K562 (cell line): Measurements from ENCODE around the gene CHN2. TPM values are rescaled to one million over a fixed set of nuclear protein-coding genes. Genes with fewer than 3 reads are reported as not detected.

ENCODE experiments used
- ATAC-seq: fragments of 200-7000 bp; cut with Tn5 transposase; 3 replicates; pipeline ENCODE4 v1.9.1; 2020; ENCODE audit warnings: moderate library complexity
- BruUV-seq: library from RNA; stranded (reverse); fragments of 400-500 nt; replicated peaks from 2 replicates; lab custom pipeline; 2021; lab: Mats Ljungman, UMichigan
- CTCF ChIA-PET: fragments of 300-600 bp; formaldehyde crosslinking; extraction: SDS; loops from one replicate; lab custom pipeline; 2021; ENCODE audit warnings: low intra/inter-chr PET ratio; lab: Yijun Ruan, JAX
- POLR2A ChIA-PET: fragments of 300-600, 350-650 bp; sonication (Branson Sonifier 250); formaldehyde crosslinking; extraction: SDS; loops from one replicate; lab custom pipeline; 2021; ENCODE audit warnings: antibody characterized with exemption, inconsistent platforms; lab: Yijun Ruan, JAX
- DNase-seq, 4 experiments: peaks; one replicate each; pipeline versions ENCODE4 v3.0.0 to v3.0.0-alpha.2; 2011 to 2018; ENCODE audit warnings: low spot score in 3 of 4, mixed read lengths in 3 of 4; ENCODE audit errors: extremely low read depth in 1 of 4
- FAIRE-seq: peaks from 2 replicates; lab custom pipeline; 2011; peaks lifted over from hg19 to GRCh38; lab: Jason Lieb, UNC
- H2AFZ ChIP-seq: 2 replicates; pipeline ENCODE4 v1.6.0; 2011; ENCODE audit warnings: low read depth, low read length, control low read depth, inconsistent platforms
- H3K27ac ChIP-seq: fragments of 200-600 bp; 3 replicates; pipeline ENCODE4 v1.8.0; 2011; ENCODE audit warnings: low read depth, mild to moderate bottlenecking, control low read depth, inconsistent platforms, low read length, moderate library complexity, mixed read lengths; ENCODE audit errors: extremely low read depth
- H3K27me3 ChIP-seq, 2 experiments: fragments of 300-600 bp in 1 of 2; 2 replicates in 1 of 2; 3 replicates in 1 of 2; pipeline versions ENCODE4 v1.6.0 to v1.8.0; 2011; ENCODE audit warnings: inconsistent platforms in 2 of 2, low read length in 2 of 2, mild to moderate bottlenecking in 1 of 2, mixed read lengths in 1 of 2, moderate library complexity in 1 of 2; ENCODE audit not compliant: control insufficient read depth in 2 of 2, insufficient read depth in 2 of 2
- H3K36me3 ChIP-seq: fragments of 300-600 bp; 3 replicates; pipeline ENCODE4 v1.8.0; 2011; ENCODE audit warnings: mild to moderate bottlenecking, low read length, inconsistent platforms; ENCODE audit not compliant: control insufficient read depth, insufficient read depth
- H3K4me1 ChIP-seq, 2 experiments: fragments of 200-600 bp in 1 of 2; replicated peaks in 1 of 2; 2 replicates in 1 of 2; 3 replicates in 1 of 2; pipeline versions ENCODE4 v1.5.1 to v1.8.0; 2011; ENCODE audit warnings: inconsistent platforms in 2 of 2, low read length in 2 of 2, mild to moderate bottlenecking in 1 of 2, mixed read lengths in 1 of 2, moderate library complexity in 1 of 2; ENCODE audit not compliant: control insufficient read depth in 2 of 2, insufficient read depth in 2 of 2
- H3K4me2 ChIP-seq: 2 replicates; pipeline ENCODE4 v1.6.1; 2011; ENCODE audit warnings: low read length, control low read depth, inconsistent platforms, mixed read lengths; ENCODE audit not compliant: insufficient read depth
- H3K4me3 ChIP-seq: fragments of 200-600 bp; sonication (generic), shearing (Covaris generic); 2 replicates; pipeline ENCODE4 v1.5.1; 2016; ENCODE audit warnings: control low read depth, inconsistent platforms
- H3K79me2 ChIP-seq: fragments of 200-600 bp; 3 replicates; pipeline ENCODE4 v1.8.0; 2011; ENCODE audit warnings: low read length, inconsistent platforms; ENCODE audit not compliant: control insufficient read depth, insufficient read depth
- H3K9ac ChIP-seq, 2 experiments: 2 replicates each; pipeline versions ENCODE4 v1.6.0 to v1.6.1; 2011; ENCODE audit warnings: low read depth in 2 of 2, low read length in 2 of 2, control low read depth in 1 of 2, inconsistent platforms in 1 of 2, mild to moderate bottlenecking in 1 of 2, mixed read lengths in 1 of 2; ENCODE audit not compliant: insufficient read depth in 1 of 2
- H3K9me1 ChIP-seq: one replicate; pipeline ENCODE4 v1.6.0; 2011; ENCODE audit warnings: inconsistent platforms, mild to moderate bottlenecking, low read length, moderate library complexity; ENCODE audit not compliant: control insufficient read depth, insufficient read depth
- H3K9me3 ChIP-seq: replicated peaks from 2 replicates; pipeline ENCODE4 v1.5.1; 2011; ENCODE audit warnings: low read depth, low read length, inconsistent platforms; ENCODE audit not compliant: control insufficient read depth, insufficient read depth
- H4K20me1 ChIP-seq: replicated peaks from 2 replicates; pipeline ENCODE4 v1.6.1; 2011; ENCODE audit warnings: low read length, inconsistent platforms, mixed read lengths; ENCODE audit not compliant: control insufficient read depth, insufficient read depth
- LARP7 ChIP-seq: fragments of 450-650 bp; IDR thresholded peaks from 2 replicates; pipeline ENCODE4 v1.6.1; 2016
- TARDBP ChIP-seq: fragments of 450-650 bp; IDR thresholded peaks from 2 replicates; pipeline ENCODE4 v1.6.1; 2016
- ZNF318 ChIP-seq, 2 experiments: fragments of 450-650 bp; IDR thresholded peaks; 2 replicates each; pipeline ENCODE4 v1.6.1; 2016; ENCODE audit warnings: mild to moderate bottlenecking in 2 of 2, borderline replicate concordance in 1 of 2, low read depth in 1 of 2, moderate library complexity in 1 of 2
- WGBS: fragments of 100-300 bp; shearing (Covaris generic); methylation state at CpG from one replicate; pipeline ENCODE4 v1.1.6; 2016; ENCODE audit warnings: low coverage, mixed read lengths; ENCODE audit not compliant: insufficient coverage; ENCODE audit errors: missing lambda C conversion rate; 5-methylcytosine and 5-hydroxymethylcytosine counted together
- in situ Hi-C: fragments of 300-500 bp; cut with MboI; formaldehyde crosslinking; loops from 4 replicates; pipeline ENCODE4 v1.15.0; 2018; ENCODE audit warnings: inconsistent platforms, mixed read lengths
- intact Hi-C: fragments of 100-400 bp; cut with micrococcal nuclease; formaldehyde crosslinking; loops from 2 replicates; pipeline ENCODE4 v1.14.2; 2022
- polyA plus RNA-seq, 8 experiments: library from polyadenylated mRNA; depleted of rRNA in 4 of 8; stranded (reverse) in 5 of 8; unstranded in 3 of 8; fragments of >200 nt; fragmentation: Nextera tagmentation in 2 of 8; fragmentation: Illumina TruSeq in 1 of 8; extraction: Ambion mirVana in 2 of 8; extraction: Trizol in 1 of 8; gene quantifications; 2 replicates each; pipeline versions ENCODE4 v1.2.1 to v1.2.3, GENCODE V29; 2011 to 2014; ENCODE audit warnings: inconsistent platforms in 1 of 8, missing spikeins in 1 of 8
- total RNA-seq, 7 experiments: library from RNA; depleted of rRNA in 6 of 7; stranded (reverse); fragments of >200 nt in 6 of 7; fragmentation: Illumina TruSeq in 2 of 7; extraction: Trizol in 2 of 7; gene quantifications; 2 replicates each; pipeline versions ENCODE4 v1.2.1 to v1.2.3, GENCODE V29; 2011 to 2021; ENCODE audit warnings: low replicate concordance in 1 of 7

Gene CHN2
- total and polyA plus RNA-seq, 9 of the 15 experiments (the other 6 are each of a cell fraction or from before 2014, with no cell fraction given) = 0.12 to 2.1 (median 0.31) TPM; not detected in 1

- Histone ChIP-seq H3K27ac (no peak overlapping the region), H2AFZ (no peak overlapping the region), H3K4me3 (no peak overlapping the region), H4K20me1 (no peaks in the 10 kb centered on the region), H3K9ac (no peak overlapping the region), H3K4me1 (no peaks in the 10 kb centered on the region), H3K9me1 (no peaks in the 10 kb centered on the region), H3K27me3 (peaks cover 4 to 20% of the 10 kb centered on the region in 2 experiments; a peak in 3 of 5 replicates), H3K4me2 (no peak overlapping the region), H3K79me2 (no peaks in the 10 kb centered on the region), H3K36me3 (no peaks in the 10 kb centered on the region), H3K9me3 (no peaks in the 10 kb centered on the region)
- POLR2A ChIA-PET = no interaction called here
- FAIRE-seq = no peak
- intact Hi-C loops = no loop called here
- TF ChIP-seq LARP7 (no peak), TARDBP (no peak), ZNF318 (IDR thresholded peaks at IDR 0.05; ENCODE audit: borderline replicate concordance in 1 of 2, low read depth in 1 of 2) (no peak)
- 0% methylated on average over 5 of the region's 5 CpGs for WGBS
- CTCF ChIA-PET = no interaction called here
- DNase-seq = no peak
- BruUV-seq = no TSS peak
- in situ Hi-C loops = no loop called here
- no peak for ATAC-seq
Observed at GRCh38 chr7:29422829-29423228, 228.3 kb downstream of the CHN2 start.
